HG02943 (cell line): Measurements from ENCODE around the gene GRM4.

Experiments
- ATAC-seq: cut with Tn5 transposase; IDR thresholded peaks from one replicate; pipeline ENCODE4 v1.9.1; 2021; ENCODE audit warnings: mild to moderate bottlenecking, low read depth, moderate library complexity; ENCODE audit not compliant: unreplicated experiment

Gene GRM4

GRCh38 chr6:34158876-34159275 is 13.0 kb upstream of the GRM4 start:
- ATAC-seq: no peak

DNA sequence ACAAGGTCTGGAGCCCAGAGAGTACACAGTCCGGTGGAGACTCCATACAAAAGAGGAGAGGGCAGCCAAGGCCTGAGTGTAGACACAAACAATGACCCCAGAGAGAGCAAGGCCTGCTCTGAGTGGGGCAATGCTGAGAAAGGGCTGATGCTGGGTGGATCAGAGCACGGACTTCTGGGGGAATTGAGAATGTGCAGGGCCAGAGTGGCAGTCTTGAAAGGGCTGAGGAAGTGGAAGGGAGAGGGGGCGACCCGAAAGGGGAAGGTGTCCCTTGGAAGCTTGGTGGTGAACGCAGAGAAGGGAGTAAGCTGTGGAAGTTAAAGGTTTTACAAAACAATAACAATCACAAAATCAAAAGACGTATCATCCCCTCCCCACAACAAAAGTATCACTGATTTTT is 12.0 kb upstream of the GRM4 start:
- ATAC-seq: no peak

- no peak for ATAC-seq
Observed at GRCh38 chr6:34157236-34157830, 11.4 kb upstream of the GRM4 start.

DNA sequence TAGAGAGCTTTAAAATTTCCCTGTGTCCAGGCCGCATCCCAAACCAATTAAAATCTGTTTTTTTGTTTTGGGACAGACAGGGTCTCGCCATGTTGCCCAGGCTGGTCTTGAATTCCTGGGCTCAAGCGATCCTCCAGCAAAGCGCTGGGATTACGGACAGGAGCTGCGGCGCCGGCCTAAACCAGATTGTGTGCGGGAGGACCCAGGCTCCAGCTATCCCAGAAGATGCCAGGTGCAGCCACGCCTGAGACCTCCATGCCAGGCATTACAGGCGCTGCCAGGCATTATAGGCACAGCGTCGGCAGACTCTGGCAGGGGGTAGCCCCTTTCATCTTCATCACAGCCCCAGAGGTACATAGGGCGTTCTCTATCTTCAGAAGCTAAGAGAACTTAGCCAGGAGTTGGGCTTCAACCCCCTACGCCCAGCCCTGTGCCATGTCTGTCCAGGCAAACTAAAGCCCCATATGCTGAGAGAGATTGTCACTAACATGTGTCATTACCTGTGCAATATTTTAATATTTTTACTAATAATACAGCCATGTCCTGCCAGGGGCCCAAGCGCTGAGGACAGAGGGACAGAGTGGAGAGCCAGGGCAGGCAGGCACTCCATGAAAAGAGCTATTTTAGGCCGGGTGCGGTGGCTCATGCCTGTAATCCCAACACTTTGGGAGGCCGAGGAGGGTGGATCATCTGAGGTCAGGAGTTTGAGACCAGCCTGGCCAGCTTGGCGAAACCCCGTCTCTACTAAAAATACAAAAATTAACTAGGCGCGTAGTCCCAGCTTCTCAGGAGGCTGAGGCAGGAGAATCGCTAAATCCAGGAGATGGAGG is 9.8 kb upstream of the GRM4 start:
- ATAC-seq: no peak

DNA sequence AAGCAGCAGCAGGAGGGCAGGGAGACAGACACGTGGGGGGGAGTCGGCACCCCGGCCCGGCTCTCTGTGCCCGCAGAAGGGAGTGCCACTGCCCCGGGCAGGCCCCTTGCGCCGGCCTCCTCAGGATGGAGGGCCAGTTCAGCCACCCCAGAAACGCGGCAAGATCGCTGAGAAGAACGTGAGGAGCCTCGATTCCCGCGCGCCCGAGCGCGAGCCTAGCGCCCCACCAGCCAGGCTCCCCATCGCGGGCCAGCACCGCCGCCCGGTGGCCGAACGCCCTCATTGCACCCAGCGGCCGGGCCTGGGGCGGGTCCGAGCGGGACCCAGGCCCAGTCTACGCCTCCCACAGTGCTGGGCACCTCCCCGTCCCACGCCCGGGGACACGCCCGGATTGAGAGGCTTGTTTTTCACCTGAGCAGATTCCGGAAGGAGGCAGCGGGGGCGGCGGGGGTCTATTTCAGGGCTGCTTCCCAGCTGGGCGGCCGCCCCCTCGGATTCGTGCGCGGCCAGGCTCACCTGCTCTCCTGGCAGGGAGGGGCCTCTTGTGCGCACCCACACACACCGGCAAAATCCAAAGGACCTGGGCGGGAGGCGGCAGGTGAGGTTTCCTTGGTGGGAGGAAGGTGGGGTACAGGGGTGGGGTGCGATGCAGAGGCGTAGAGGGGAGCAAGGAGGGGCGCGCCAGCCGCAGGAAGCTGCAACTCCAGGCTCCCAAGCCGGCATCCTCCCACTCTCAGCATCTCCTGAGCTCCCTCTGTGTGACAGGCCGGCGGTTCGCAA is 9.0 kb upstream of the GRM4 start:
- ATAC-seq: no peak

- no peak for ATAC-seq
Observed at GRCh38 chr6:34152806-34153520, 7.1 kb upstream of the GRM4 start.

DNA sequence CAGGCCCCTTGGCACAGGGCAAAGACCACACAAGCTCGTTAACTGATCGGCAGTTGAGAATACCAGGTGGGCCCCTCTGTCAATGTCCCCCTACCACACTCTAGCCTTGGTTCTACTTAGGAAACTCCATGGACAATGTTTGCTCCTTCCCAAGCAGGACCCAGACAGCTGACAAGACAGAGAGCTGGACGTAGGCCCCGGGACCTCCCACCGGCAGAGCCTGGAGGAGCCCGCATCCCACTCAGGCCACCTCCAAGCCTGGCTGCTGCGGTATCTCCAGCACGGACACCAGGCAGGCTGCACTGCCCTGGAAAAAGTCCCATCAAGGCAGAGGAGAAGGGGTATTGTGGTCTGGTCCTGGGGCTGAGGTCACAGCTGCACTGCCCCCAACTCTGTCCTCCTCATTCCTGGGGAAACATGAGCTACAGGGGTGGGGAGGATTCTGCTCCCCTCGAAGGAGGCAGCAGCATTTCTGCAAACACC is 6.2 kb upstream of the GRM4 start:
- ATAC-seq: no peak

- ATAC-seq: no peak
Observed at GRCh38 chr6:34151321-34152041, 5.6 kb upstream of the GRM4 start.

DNA sequence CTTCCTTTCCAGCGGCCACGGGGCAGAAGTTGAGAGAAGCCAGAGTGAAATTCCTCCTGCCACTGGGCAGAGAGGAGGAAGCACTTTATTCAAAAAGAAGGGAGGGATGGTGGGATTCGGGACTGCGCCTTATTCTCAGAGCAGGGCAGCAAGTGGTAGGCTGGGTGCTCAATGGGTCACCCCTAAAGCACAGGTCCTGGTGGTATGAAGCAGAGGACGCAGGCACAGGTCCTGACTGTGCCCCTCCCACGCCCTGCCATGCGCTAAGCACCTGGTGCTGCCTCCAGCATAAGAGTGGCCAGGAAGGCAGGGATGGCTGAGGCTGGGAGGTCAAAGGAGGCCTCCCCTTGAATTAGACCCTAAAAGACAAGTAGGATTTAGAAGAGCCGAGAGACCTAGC is 4.9 kb upstream of the GRM4 start:
- ATAC-seq: no peak

DNA sequence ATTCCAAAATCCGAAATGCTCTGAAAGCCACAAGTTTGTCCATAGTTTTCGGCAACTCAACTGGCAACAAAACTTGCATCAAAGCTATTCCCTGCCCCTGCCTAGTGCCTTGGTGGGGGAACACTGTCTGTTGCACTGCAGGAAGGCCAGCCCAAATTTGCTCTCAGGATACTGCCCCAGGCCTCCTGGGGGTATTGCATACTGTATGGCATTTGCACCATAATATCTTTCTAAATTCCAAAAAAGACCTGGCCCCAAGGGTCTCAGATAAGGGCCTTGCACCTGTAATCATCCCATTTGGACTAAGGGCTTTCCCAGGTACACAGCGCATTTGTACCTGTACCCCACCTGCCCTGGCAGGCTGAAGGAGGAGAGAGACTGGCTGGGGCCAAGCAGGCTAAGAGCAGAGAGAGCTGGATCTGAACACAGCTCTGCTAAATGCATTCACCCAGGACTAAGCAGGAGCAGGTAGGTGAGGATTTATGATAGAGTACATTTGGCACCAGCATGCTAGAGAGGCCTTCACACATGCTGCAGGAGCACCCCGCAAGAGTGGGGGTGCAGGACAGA is 4.0 kb upstream of the GRM4 start:
- ATAC-seq: no peak

DNA sequence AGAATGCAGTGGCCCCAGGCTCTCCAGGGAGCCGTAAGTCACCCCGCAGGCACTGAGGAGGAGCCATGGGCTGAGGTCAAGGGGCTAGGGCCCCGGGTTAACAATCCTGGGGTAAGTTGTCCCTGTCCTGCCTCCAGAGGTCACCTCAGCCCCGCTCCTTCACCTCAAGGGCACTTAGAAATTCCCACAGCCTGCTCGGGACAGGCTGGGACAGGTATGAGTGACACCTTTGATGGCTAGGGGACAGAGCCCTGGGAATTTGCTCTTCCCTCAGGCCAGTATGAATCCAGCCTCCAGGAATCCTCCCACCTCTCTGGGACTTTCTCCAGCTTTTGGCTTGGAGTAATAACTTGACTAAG is 3.5 kb upstream of the GRM4 start:
- no peak for ATAC-seq

GRCh38 chr6:34148631-34149451 is 3.0 kb upstream of the GRM4 start:
- no peak for ATAC-seq

- ATAC-seq: no peak
Observed at GRCh38 chr6:34147906-34148630, 2.2 kb upstream of the GRM4 start.

- no peak for ATAC-seq
Observed at GRCh38 chr6:34146801-34147592, 1.1 kb upstream of the GRM4 start.

DNA sequence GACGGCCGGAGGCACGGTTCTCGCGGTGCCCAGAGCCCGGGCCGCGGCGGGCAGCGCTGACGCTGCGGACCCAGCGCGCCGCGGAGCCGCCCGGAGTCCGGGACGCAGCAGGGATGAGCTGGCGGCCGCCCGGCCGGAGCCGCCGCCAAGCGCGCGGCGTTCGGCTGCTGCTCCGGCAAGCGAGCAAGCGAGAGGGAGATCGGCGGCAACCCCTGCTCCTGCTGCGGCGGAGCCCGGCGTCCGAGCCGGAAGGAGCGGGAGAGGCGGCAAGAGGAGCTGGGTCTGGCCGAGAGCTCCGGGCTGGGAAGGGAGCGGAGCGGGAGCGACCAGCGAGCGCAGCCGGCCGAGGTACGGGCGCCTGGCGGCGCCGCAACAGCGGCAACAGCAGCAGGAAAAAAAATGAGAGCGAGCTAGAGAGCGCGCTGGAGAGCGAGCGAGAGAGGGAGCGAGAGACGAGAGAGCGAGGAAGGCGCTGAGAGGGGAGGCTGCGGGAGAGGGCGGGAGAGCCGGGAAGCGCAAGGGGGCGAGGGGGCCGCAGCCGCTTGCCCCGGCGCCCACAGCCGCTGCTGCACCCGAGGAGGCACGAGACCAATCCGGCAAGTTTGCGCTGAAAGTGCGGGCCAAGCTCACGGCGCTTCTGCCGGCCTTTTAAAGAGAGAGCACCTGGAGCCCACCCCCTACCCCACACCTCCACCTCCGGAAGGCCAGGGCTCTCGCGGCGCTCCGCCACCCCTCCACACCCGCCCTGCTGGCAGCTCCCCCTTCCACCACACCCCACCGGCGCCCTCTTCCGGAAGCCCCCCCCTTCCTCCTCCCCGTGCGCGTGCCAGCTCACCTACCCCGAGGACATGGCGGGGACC is 496 bp downstream of the GRM4 start:
- no peak for ATAC-seq

DNA sequence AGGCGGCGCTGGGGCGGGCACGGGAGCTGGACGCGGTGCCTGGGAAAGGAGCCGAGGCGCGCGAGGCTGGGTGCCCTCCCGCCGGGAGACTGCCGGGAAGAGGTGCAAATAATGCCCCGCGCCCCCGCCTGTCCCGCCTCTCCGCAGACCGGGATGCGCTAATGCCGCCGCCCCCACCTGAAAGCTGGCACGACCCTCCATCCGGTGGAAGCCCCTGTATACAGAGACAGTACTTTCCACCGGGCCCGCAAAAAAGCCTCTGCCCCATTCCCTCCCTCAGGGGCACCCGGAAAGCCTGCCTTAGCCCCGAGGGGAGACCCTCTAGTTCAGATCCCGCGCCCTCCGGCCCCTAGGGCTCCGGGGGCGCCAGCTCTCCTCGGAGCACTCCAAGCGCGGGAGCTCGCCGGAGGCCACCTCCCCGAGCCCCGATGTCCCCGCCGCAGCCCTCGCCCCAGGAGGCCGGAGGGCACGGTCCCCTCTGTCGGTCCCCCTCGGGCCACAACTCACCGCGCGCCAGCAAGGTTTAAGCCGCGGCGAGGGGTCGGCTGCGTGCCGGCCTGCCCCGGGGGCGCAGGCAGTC is 1.2 kb downstream of the GRM4 start:
- no peak for ATAC-seq
